Measurements from ENCODE around the gene ADAMTSL2. TPM values are rescaled to one million over a fixed set of nuclear protein-coding genes. Genes with fewer than 3 reads are reported as not detected.
A peak's percentile ranks its signal among the peaks of the same experiment; 100 is the strongest.

Gene ADAMTSL2
- total RNA-seq, 4 donors from 2014 or later = 2.8 to 6.6 (median 3.2) TPM

- no peak for DNase-seq (ENCODE audit: extremely low spot score)
- peaks cover 0 to 16% (median 6%) of the 10 kb centered on the region in 4 donors for H3K36me3 ChIP-seq
- WGBS = 90% methylated on average over 5 of the region's 13 CpGs
Observed at GRCh38 chr9:133542002-133542401, 7.5 kb downstream of the ADAMTSL2 start.

GRCh38 chr9:133543772-133544467 is 9.4 kb downstream of the ADAMTSL2 start:
- H3K9me3 ChIP-seq = no peaks in the 10 kb centered on the region
- H3K36me3 ChIP-seq = peaks cover 0 to 29% (median 14%) of the 10 kb centered on the region in 4 donors
- intact Hi-C loops (cut with DNase I) = no loop called here
- TF ChIP-seq EP300 (IDR thresholded peaks at IDR 0.05) = no peak
- TF ChIP-seq POLR2A (IDR thresholded peaks at IDR 0.05; ENCODE audit: low read depth) = no peak
- no peak for TF ChIP-seq CTCF (IDR thresholded peaks at IDR 0.05)
- TF ChIP-seq POLR2AphosphoS5 (IDR thresholded peaks at IDR 0.05) = no peak
- peaks cover 32 to 50% (median 42%) of the 10 kb centered on the region in 4 donors for H3K4me1 ChIP-seq
- H3K27me3 ChIP-seq = no peaks in the 10 kb centered on the region
- 89% methylated on average over 9 of the region's 16 CpGs for WGBS
- DNase-seq (ENCODE audit: extremely low spot score) = no peak
- H3K27ac ChIP-seq (replicated peaks in 1 of 4) = no peak overlapping the region
- no peak overlapping the region for H3K4me3 ChIP-seq

More at GRCh38 chr9:133542002-133542401, 7.5 kb downstream of the ADAMTSL2 start:
- TF ChIP-seq POLR2AphosphoS5 (IDR thresholded peaks at IDR 0.05) (no peak), POLR2A (IDR thresholded peaks at IDR 0.05; ENCODE audit: low read depth) (no peak), CTCF (IDR thresholded peaks at IDR 0.05) (no peak), EP300 (IDR thresholded peaks at IDR 0.05) (no peak)
- H3K27ac ChIP-seq (replicated peaks in 1 of 4) = no peak overlapping the region
- H3K4me3 ChIP-seq = no peak overlapping the region
- H3K9me3 ChIP-seq = no peaks in the 10 kb centered on the region
- intact Hi-C loops (cut with DNase I) = no loop called here
- H3K27me3 ChIP-seq = no peaks in the 10 kb centered on the region
- peaks cover 36 to 58% (median 46%) of the 10 kb centered on the region in 4 donors for H3K4me1 ChIP-seq

GRCh38 chr9:133545494-133546286 is 11.2 kb downstream of the ADAMTSL2 start:
- no peak for TF ChIP-seq CTCF (IDR thresholded peaks at IDR 0.05)
- TF ChIP-seq EP300 (IDR thresholded peaks at IDR 0.05) = no peak
- TF ChIP-seq POLR2A (IDR thresholded peaks at IDR 0.05; ENCODE audit: low read depth) = no peak
- WGBS = 56% methylated on average over 15 of the region's 25 CpGs
- no peaks in the 10 kb centered on the region for H3K27me3 ChIP-seq
- DNase-seq (ENCODE audit: extremely low spot score) = no peak
- peaks cover 0 to 25% (median 11%) of the 10 kb centered on the region in 4 donors for H3K36me3 ChIP-seq
- peak overlapping the region in 3 of 4 donors; percentile 18 to 61 (median 52) for H3K27ac ChIP-seq (replicated peaks in 1 of 4)
- peaks cover 21 to 32% (median 24%) of the 10 kb centered on the region in 4 donors for H3K4me1 ChIP-seq
- no peaks in the 10 kb centered on the region for H3K9me3 ChIP-seq
- intact Hi-C loops (cut with DNase I) = no loop called here
- H3K4me3 ChIP-seq = no peak overlapping the region

- no peak for DNase-seq (ENCODE audit: extremely low spot score)
- Histone ChIP-seq H3K4me1 (peaks cover 18 to 32% (median 24%) of the 10 kb centered on the region in 4 donors), H3K9me3 (no peaks in the 10 kb centered on the region), H3K27me3 (no peaks in the 10 kb centered on the region), H3K4me3 (no peak overlapping the region), H3K36me3 (peaks cover 0 to 21% (median 8%) of the 10 kb centered on the region in 4 donors), H3K27ac (replicated peaks in 1 of 4) (peak overlapping the region in 1 of 4 donors; percentile 61)
- intact Hi-C loops (cut with DNase I) = no loop called here
- no CpG with 5 or more reads among the region's 8 CpGs for whole genome bisulfite sequencing
- TF ChIP-seq POLR2A (IDR thresholded peaks at IDR 0.05; ENCODE audit: low read depth) (no peak), EP300 (IDR thresholded peaks at IDR 0.05) (no peak)
Observed at GRCh38 chr9:133546287-133546680, 11.8 kb downstream of the ADAMTSL2 start.

- H3K27ac ChIP-seq (replicated peaks in 1 of 4) = no peak overlapping the region
- H3K4me3 ChIP-seq = no peak overlapping the region
- TF ChIP-seq EP300 (IDR thresholded peaks at IDR 0.05) = no peak
- 90% methylated on average over 6 of the region's 15 CpGs for WGBS
- H3K36me3 ChIP-seq = peaks cover 0 to 17% (median 8%) of the 10 kb centered on the region in 4 donors
- no peaks in the 10 kb centered on the region for H3K27me3 ChIP-seq
- intact Hi-C loops (cut with DNase I) = no loop called here
- H3K9me3 ChIP-seq = no peaks in the 10 kb centered on the region
- no peak for DNase-seq (ENCODE audit: extremely low spot score)
- peaks cover 18 to 32% (median 24%) of the 10 kb centered on the region in 4 donors for H3K4me1 ChIP-seq
Observed at GRCh38 chr9:133547116-133547515, 12.6 kb downstream of the ADAMTSL2 start.
